Right atrium auricular region (tissue), 2 donors: ENCODE results near the gene ATXN1. TPM values are rescaled to one million over a fixed set of nuclear protein-coding genes. Genes with fewer than 3 reads are reported as not detected.

ENCODE experiments used
- DNase-seq: peaks from one replicate; pipeline ENCODE4 v3.0.0-alpha.2; 2019; ENCODE audit warnings: low spot score
- H3K27ac ChIP-seq, 2 donors: fragments of 200-600 bp; sonication (generic); 1 replicate in 1 of 2; 2 replicates in 1 of 2; pipeline ENCODE4 v1.5.1; 2016 to 2019
- H3K27me3 ChIP-seq, 2 donors: fragments of 200-600 bp; sonication (generic); one replicate each; pipeline versions ENCODE4 v1.5.1 to v1.6.0; 2017 to 2019
- H3K36me3 ChIP-seq: fragments of 200-600 bp; sonication (generic); one replicate; pipeline ENCODE4 v1.5.1; 2016
- H3K4me1 ChIP-seq, 2 donors: fragments of 200-600 bp; sonication (generic); one replicate each; pipeline versions ENCODE4 v1.5.1 to v1.6.0; 2017 to 2019
- H3K4me3 ChIP-seq, 2 donors: fragments of 200-600 bp; sonication (generic); 1 replicate in 1 of 2; 2 replicates in 1 of 2; pipeline ENCODE4 v1.5.1; 2017 to 2019; ENCODE audit warnings: mild to moderate bottlenecking in 1 of 2, moderate library complexity in 1 of 2
- H3K9me3 ChIP-seq, 2 donors: fragments of 200-600 bp; sonication (generic); one replicate each; pipeline ENCODE4 v1.5.1; 2019
- total RNA-seq, 2 donors: library from RNA; depleted of rRNA; stranded (reverse); fragments of >200 nt; gene quantifications; one replicate each; pipeline ENCODE4 v1.1.0, GENCODE V29; 2016
- TF ChIP-seq, protein P1 (sequence below), 2 donors: fragments of 200-600 bp; sonication (generic); IDR thresholded peaks; one replicate each; pipeline ENCODE4 v1.5.1; 2019; ENCODE audit warnings: antibody characterized with exemption in 2 of 2

Gene ATXN1
- total RNA-seq, 2 donors from 2014 or later, result 41.8 to 62.0 TPM

DNA sequence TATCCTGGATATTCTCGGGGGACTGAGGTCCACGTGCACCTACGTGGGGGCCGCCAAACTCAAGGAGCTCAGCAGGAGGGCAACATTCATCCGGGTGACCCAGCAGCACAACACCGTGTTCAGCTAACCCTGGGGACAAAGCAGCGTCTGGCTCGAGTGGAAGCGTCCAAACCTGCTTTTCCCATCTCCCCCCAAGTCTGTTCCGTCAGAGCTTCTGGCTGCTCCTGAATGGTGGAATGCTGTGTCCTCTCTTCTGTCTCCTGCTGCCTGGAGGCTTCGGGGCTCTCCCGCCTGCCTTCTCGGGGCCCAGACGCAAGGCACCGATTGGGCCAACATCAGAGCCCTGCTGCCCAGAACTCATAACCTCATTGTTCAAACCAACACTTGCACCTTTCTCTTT, 466.2 kb downstream of the ATXN1 start:
- Histone ChIP-seq H3K4me1 (no peaks in the 10 kb centered on the region), H3K27ac (no peak overlapping the region), H3K27me3 (no peaks in the 10 kb centered on the region), H3K4me3 (no peak overlapping the region), H3K36me3 (peaks cover 17% of the 10 kb centered on the region), H3K9me3 (no peaks in the 10 kb centered on the region)
- no peak for DNase-seq
- TF ChIP-seq, protein P1, sequence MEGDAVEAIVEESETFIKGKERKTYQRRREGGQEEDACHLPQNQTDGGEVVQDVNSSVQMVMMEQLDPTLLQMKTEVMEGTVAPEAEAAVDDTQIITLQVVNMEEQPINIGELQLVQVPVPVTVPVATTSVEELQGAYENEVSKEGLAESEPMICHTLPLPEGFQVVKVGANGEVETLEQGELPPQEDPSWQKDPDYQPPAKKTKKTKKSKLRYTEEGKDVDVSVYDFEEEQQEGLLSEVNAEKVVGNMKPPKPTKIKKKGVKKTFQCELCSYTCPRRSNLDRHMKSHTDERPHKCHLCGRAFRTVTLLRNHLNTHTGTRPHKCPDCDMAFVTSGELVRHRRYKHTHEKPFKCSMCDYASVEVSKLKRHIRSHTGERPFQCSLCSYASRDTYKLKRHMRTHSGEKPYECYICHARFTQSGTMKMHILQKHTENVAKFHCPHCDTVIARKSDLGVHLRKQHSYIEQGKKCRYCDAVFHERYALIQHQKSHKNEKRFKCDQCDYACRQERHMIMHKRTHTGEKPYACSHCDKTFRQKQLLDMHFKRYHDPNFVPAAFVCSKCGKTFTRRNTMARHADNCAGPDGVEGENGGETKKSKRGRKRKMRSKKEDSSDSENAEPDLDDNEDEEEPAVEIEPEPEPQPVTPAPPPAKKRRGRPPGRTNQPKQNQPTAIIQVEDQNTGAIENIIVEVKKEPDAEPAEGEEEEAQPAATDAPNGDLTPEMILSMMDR (IDR thresholded peaks at IDR 0.05), result no peak

- TF ChIP-seq, protein P1 (IDR thresholded peaks at IDR 0.05), result no peak
- Histone ChIP-seq H3K4me1 (no peaks in the 10 kb centered on the region), H3K4me3 (no peak overlapping the region), H3K27ac (no peak overlapping the region), H3K36me3 (peaks cover 18% of the 10 kb centered on the region), H3K9me3 (no peaks in the 10 kb centered on the region), H3K27me3 (no peaks in the 10 kb centered on the region)
- DNase-seq, result no peak
Observed at GRCh38 chr6:16294371-16294770, 466.9 kb downstream of the ATXN1 start.

DNA sequence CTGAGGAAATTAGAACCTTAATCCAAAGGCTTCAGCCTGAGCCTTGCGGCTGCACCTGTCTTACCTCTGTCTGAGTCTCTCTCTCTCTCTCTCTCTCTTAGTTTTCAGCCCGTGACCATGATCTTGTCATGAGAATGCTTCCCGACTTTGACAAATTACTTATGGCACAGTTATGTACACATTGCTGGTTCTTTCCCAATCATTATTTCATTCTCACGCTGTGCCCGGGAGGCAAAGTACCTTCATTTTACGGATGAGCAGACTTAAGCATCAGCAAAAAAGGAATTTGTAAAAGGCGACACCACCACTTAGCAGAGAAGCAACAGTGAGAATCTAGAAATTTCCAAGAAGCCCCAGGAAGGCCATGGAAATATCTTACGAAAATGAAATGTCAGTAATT, 468.3 kb downstream of the ATXN1 start:
- H3K4me3 ChIP-seq, result no peak overlapping the region
- DNase-seq, result no peak
- H3K27ac ChIP-seq, result no peak overlapping the region
- H3K36me3 ChIP-seq, result peaks cover 12% of the 10 kb centered on the region
- no peaks in the 10 kb centered on the region for H3K27me3 ChIP-seq
- H3K4me1 ChIP-seq, result no peaks in the 10 kb centered on the region
- H3K9me3 ChIP-seq, result no peaks in the 10 kb centered on the region
- TF ChIP-seq, protein P1 (IDR thresholded peaks at IDR 0.05), result no peak

- Histone ChIP-seq H3K9me3 (no peaks in the 10 kb centered on the region), H3K36me3 (peaks cover 10% of the 10 kb centered on the region), H3K4me3 (no peak overlapping the region), H3K27me3 (no peaks in the 10 kb centered on the region), H3K27ac (no peak overlapping the region), H3K4me1 (no peaks in the 10 kb centered on the region)
- DNase-seq, result no peak
- TF ChIP-seq, protein P1 (IDR thresholded peaks at IDR 0.05), result no peak
Observed at GRCh38 chr6:16292432-16292831, 468.8 kb downstream of the ATXN1 start.

DNA sequence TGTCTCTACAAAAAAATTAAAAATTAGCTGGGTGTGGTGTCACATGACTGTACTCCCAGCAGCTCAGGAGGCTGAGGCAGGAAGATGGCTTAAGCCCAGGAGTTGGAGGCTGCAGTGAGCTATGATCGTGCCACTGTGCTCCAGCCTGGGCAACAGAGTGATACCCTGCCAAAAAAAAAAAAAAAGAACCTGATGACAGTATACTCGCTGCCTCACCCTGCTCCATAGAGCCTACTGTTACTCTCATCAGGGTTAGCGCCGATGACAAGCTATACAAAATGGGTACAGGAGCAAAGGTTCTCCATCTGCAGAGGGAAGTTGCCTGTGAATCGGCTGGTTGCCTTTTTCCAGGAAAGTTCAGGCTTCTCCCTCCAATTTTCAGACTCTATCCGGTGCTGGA, 469.5 kb downstream of the ATXN1 start:
- TF ChIP-seq, protein P1 (IDR thresholded peaks at IDR 0.05), result no peak
- Histone ChIP-seq H3K27me3 (no peaks in the 10 kb centered on the region), H3K4me1 (no peaks in the 10 kb centered on the region), H3K4me3 (no peak overlapping the region), H3K36me3 (peaks cover 10% of the 10 kb centered on the region), H3K27ac (no peak overlapping the region), H3K9me3 (no peaks in the 10 kb centered on the region)
- no peak for DNase-seq

DNA sequence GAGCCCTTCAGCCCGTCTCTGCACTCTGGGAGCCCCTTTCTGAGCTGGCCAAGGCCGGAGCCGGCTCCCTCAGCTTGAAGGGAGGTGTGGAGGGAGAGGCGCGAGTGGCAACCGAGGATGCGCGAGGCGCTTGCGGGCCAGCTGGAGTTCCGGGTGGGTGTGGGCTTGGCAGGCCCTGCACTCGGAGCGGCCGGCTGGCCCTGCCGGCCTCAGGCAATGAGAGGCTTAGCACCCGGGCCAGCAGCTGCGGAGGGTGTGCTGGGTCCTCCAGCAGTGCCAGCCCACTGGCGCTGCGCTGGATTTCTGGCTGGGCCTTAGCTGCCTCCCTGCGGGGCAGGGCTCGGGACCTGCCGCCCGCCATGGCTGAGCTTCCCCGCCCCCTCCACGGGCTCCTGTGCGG, 473.1 kb downstream of the ATXN1 start:
- no peaks in the 10 kb centered on the region for H3K27me3 ChIP-seq
- no peak for DNase-seq
- TF ChIP-seq, protein P1 (IDR thresholded peaks at IDR 0.05), result no peak
- no peak overlapping the region for H3K27ac ChIP-seq
- H3K4me3 ChIP-seq, result no peak overlapping the region
- peaks cover 9% of the 10 kb centered on the region for H3K36me3 ChIP-seq
- no peaks in the 10 kb centered on the region for H3K9me3 ChIP-seq
- peaks cover 0 to 5% of the 10 kb centered on the region in 2 donors for H3K4me1 ChIP-seq
